Mesenteric fat pad (tissue), 1 donor: Measurements from ENCODE around the gene ACACB. TPM values are rescaled to one million over a fixed set of nuclear protein-coding genes. Genes with fewer than 3 reads are reported as not detected.

Experiments
- DNase-seq: peaks from one replicate; pipeline ENCODE4 v3.0.0-alpha.2; 2020; ENCODE audit warnings: low spot score
- total RNA-seq: library from RNA; stranded (reverse); fragmentation: NEBNext Ultra II Directional; extraction: Animal tissue kit (Norgen Biotek cat#: 25700); gene quantifications from one replicate; pipeline ENCODE4 v1.2.1, GENCODE V29; 2021
- donor health status: DM: yes; HTN: yes; CAD: no.

The ACACB gene
- total RNA-seq, 1 donor from 2014 or later: 1,896 TPM

GRCh38 chr12:109139360-109139759, 23.0 kb downstream of the ACACB start:
- no peak for DNase-seq

- peak; percentile 88 for DNase-seq
Measured at GRCh38 chr12:109139791-109140190, 23.4 kb downstream of the ACACB start.

- DNase-seq: no peak
Measured at GRCh38 chr12:109140560-109140959, 24.2 kb downstream of the ACACB start.

GRCh38 chr12:109144224-109144623, 27.8 kb downstream of the ACACB start:
- no peak for DNase-seq

GRCh38 chr12:109147126-109147525, 30.7 kb downstream of the ACACB start:
- peak; percentile 14 for DNase-seq

- no peak for DNase-seq
Measured at GRCh38 chr12:109147954-109148353, 31.6 kb downstream of the ACACB start.

GRCh38 chr12:109150124-109150640, 33.8 kb downstream of the ACACB start:
- peak; percentile 59 for DNase-seq

- DNase-seq: no peak
Measured at GRCh38 chr12:109151457-109151856, 35.1 kb downstream of the ACACB start.

- DNase-seq: peak; percentile 73
Measured at GRCh38 chr12:109153821-109154441, 37.5 kb downstream of the ACACB start.

- DNase-seq: peak; percentile 94
Measured at GRCh38 chr12:109154451-109155438, 38.4 kb downstream of the ACACB start.

- DNase-seq: peak; percentile 43
Measured at GRCh38 chr12:109156036-109156435, 39.6 kb downstream of the ACACB start.

- DNase-seq: no peak
Measured at GRCh38 chr12:109156586-109156985, 40.2 kb downstream of the ACACB start.

GRCh38 chr12:109157986-109158385, 41.6 kb downstream of the ACACB start:
- DNase-seq: peak; percentile 20

- DNase-seq: peak; percentile 67
Measured at GRCh38 chr12:109160433-109160832, 44.0 kb downstream of the ACACB start.

- DNase-seq: no peak
Measured at GRCh38 chr12:109160873-109161272, 44.5 kb downstream of the ACACB start.

GRCh38 chr12:109162551-109162950, 46.2 kb downstream of the ACACB start:
- DNase-seq: peak; percentile 78

- no peak for DNase-seq
Measured at GRCh38 chr12:109163167-109163566, 46.8 kb downstream of the ACACB start.

GRCh38 chr12:109165599-109165998, 49.2 kb downstream of the ACACB start:
- DNase-seq: no peak

- DNase-seq: no peak
Measured at GRCh38 chr12:109166371-109166770, 50.0 kb downstream of the ACACB start.

GRCh38 chr12:109167781-109168180, 51.4 kb downstream of the ACACB start:
- DNase-seq: peak; percentile 47

GRCh38 chr12:109169262-109169661, 52.9 kb downstream of the ACACB start:
- DNase-seq: peak; percentile 47

- peak; percentile 30 for DNase-seq
Measured at GRCh38 chr12:109169686-109170085, 53.3 kb downstream of the ACACB start.
